GM12878 (cell line): ENCODE data around the gene MOV10L1. TPM values are rescaled to one million over a fixed set of nuclear protein-coding genes. Genes with fewer than 3 reads are reported as not detected.

ENCODE experiments used
- ATAC-seq: fragments of 200-7000 bp; cut with Tn5 transposase; 3 replicates; pipeline ENCODE4 v1.9.1; 2020; ENCODE audit warnings: mild to moderate bottlenecking, moderate library complexity
- BruUV-seq: library from RNA; stranded (reverse); fragments of 400-500 nt; replicated peaks from 2 replicates; lab custom pipeline; 2021; lab: Mats Ljungman, UMichigan
- CTCF ChIA-PET: fragments of 300-600 bp; sonication (Branson Sonifier 250); formaldehyde crosslinking; extraction: SDS; loops from one replicate; lab custom pipeline; 2021; ENCODE audit warnings: inconsistent platforms; lab: Yijun Ruan, JAX
- POLR2A ChIA-PET: fragments of 350-600 bp; formaldehyde crosslinking; extraction: SDS; loops from one replicate; lab custom pipeline; 2021; ENCODE audit warnings: inconsistent platforms; lab: Charles Lee
- RAD21 ChIA-PET: fragments of 300-600 bp; sonication (Branson Sonifier 250); formaldehyde crosslinking; loops from one replicate; lab custom pipeline; 2023; ENCODE audit warnings: antibody characterized with exemption; ENCODE audit not compliant: unreplicated experiment; lab: Charles Lee
- SMC1A ChIA-PET: fragments of 300-600 bp; sonication (Branson Sonifier 250); formaldehyde crosslinking; loops from one replicate; lab custom pipeline; 2023; ENCODE audit not compliant: unreplicated experiment, uncharacterized antibody; lab: Charles Lee
- DNase-seq: peaks from one replicate; pipeline ENCODE4 v3.0.0-alpha.2; 2011; ENCODE audit warnings: low read depth, low spot score
- FAIRE-seq: peaks from 3 replicates; lab custom pipeline; 2011; peaks lifted over from hg19 to GRCh38; lab: Jason Lieb, UNC
- H2AFZ ChIP-seq: 2 replicates; pipeline ENCODE4 v1.6.0; 2011; ENCODE audit warnings: low read depth, low read length, control low read depth; ENCODE audit not compliant: control insufficient read depth
- H3K27ac ChIP-seq: 2 replicates; pipeline ENCODE4 v1.5.1; 2011; ENCODE audit warnings: control low read depth; ENCODE audit not compliant: control insufficient read depth, insufficient read depth
- H3K27me3 ChIP-seq, 2 experiments: replicated peaks in 1 of 2; 2 replicates each; pipeline versions ENCODE4 v1.6.0 to v1.6.1; 2011; ENCODE audit warnings: low read length in 1 of 2; ENCODE audit not compliant: control insufficient read depth in 2 of 2, insufficient read depth in 2 of 2
- H3K36me3 ChIP-seq, 2 experiments: 2 replicates each; pipeline ENCODE4 v1.5.1; 2011; ENCODE audit warnings: low read length in 1 of 2; ENCODE audit not compliant: control insufficient read depth in 2 of 2, insufficient read depth in 2 of 2
- H3K4me1 ChIP-seq: 2 replicates; pipeline ENCODE4 v1.6.1; 2011; ENCODE audit warnings: mild to moderate bottlenecking, low read length, moderate library complexity, mixed read lengths; ENCODE audit not compliant: control insufficient read depth, insufficient read depth
- H3K4me2 ChIP-seq: 2 replicates; pipeline ENCODE4 v1.6.0; 2011; ENCODE audit warnings: control low read depth; ENCODE audit not compliant: control insufficient read depth, insufficient read depth
- H3K4me3 ChIP-seq: fragments of 200-600 bp; sonication (generic); 2 replicates; pipeline ENCODE4 v1.5.1; 2016
- H3K79me2 ChIP-seq: 2 replicates; pipeline ENCODE4 v1.6.0; 2011; ENCODE audit warnings: low read length; ENCODE audit not compliant: control insufficient read depth, insufficient read depth
- H3K9ac ChIP-seq: 2 replicates; pipeline ENCODE4 v1.8.0; 2011; ENCODE audit warnings: low read length, control low read depth, mixed read lengths; ENCODE audit not compliant: control insufficient read depth, insufficient read depth
- H3K9me3 ChIP-seq: replicated peaks from 3 replicates; pipeline ENCODE4 v1.5.1; 2011; ENCODE audit warnings: mild to moderate bottlenecking, low read length; ENCODE audit not compliant: control insufficient read depth, insufficient read depth
- H4K20me1 ChIP-seq: 2 replicates; pipeline ENCODE4 v1.6.0; 2011; ENCODE audit not compliant: control insufficient read depth, insufficient read depth
- BCL11A ChIP-seq: IDR thresholded peaks from 2 replicates; pipeline ENCODE4 v1.6.1; 2011; ENCODE audit warnings: low read depth, low read length
- CBX5 ChIP-seq: sonication (generic); IDR thresholded peaks from 2 replicates; pipeline ENCODE4 v1.6.1; 2016; ENCODE audit warnings: low read depth, moderate library complexity, mild to moderate bottlenecking, inconsistent platforms
- ELK1 ChIP-seq: IDR thresholded peaks from 2 replicates; pipeline ENCODE4 v1.6.1; 2012; ENCODE audit warnings: low read depth, low read length, improper control_type of control experiment
- HSF1 ChIP-seq: fragments of 150-350 bp; IDR thresholded peaks from 2 replicates; pipeline ENCODE4 v1.6.1; 2014; ENCODE audit warnings: mild to moderate bottlenecking, low read depth, low read length
- JUND ChIP-seq: IDR thresholded peaks from 2 replicates; pipeline ENCODE4 v1.6.1; 2012; ENCODE audit warnings: low read depth, mild to moderate bottlenecking, low read length, improper control_type of control experiment, moderate library complexity
- PML ChIP-seq: IDR thresholded peaks from 2 replicates; pipeline ENCODE4 v1.6.1; 2012; ENCODE audit warnings: low read length, inconsistent platforms
- WGBS: methylation state at CpG from one replicate; pipeline ENCODE4 v1.1.6; 2016; ENCODE audit warnings: low lambda C conversion rate; ENCODE audit not compliant: insufficient replicate concordance, insufficient coverage; ENCODE audit errors: missing lambda C conversion rate; 5-methylcytosine and 5-hydroxymethylcytosine counted together
- in situ Hi-C: fragments of 300-500 bp; cut with MboI; formaldehyde crosslinking; loops from 9 replicates; pipeline ENCODE4 v1.14.3; 2018; ENCODE audit warnings: mixed read lengths
- intact Hi-C: fragments of 100-400 bp; cut with micrococcal nuclease; formaldehyde crosslinking; loops from one replicate; pipeline ENCODE4 v1.14.2; 2022; ENCODE audit not compliant: unreplicated experiment
- polyA plus RNA-seq, 11 experiments: library from polyadenylated mRNA; depleted of rRNA in 4 of 11; unstranded in 6 of 11; stranded (reverse) in 5 of 11; fragments of >200 nt; fragmentation: Nextera tagmentation in 4 of 11; fragmentation: Illumina TruSeq in 1 of 11; extraction: Ambion mirVana in 4 of 11; extraction: Trizol in 1 of 11; gene quantifications; 1 replicate in 1 of 11; 2 replicates in 10 of 11; pipeline versions ENCODE4 v1.2.1 to v1.2.3, GENCODE V29; 2011 to 2016; ENCODE audit warnings: inconsistent platforms in 2 of 11, missing spikeins in 2 of 11, low read depth in 1 of 11
- total RNA-seq, 4 experiments: library from RNA; depleted of rRNA in 3 of 4; stranded (reverse); fragments of >200 nt in 3 of 4; fragmentation: Illumina TruSeq in 1 of 4; extraction: Trizol in 1 of 4; gene quantifications; 2 replicates each; pipeline versions ENCODE4 v1.2.1 to v1.2.3, GENCODE V29; 2013 to 2021

Gene MOV10L1
- total and polyA plus RNA-seq, 10 of the 15 experiments (the other 5 are each of a cell fraction or from before 2014, with no cell fraction given): 0.22 TPM; not detected in 9

- ChIA-PET SMC1A (no interaction called here), POLR2A (no interaction called here), RAD21 (no interaction called here), CTCF (interaction anchor here (1.0 kb wide), 1 partner anchor 23 kb away, joined by 3 read pairs; no protein-coding TSS in a partner anchor)
- no peaks in the 10 kb centered on the region for H3K79me2 ChIP-seq
- DNase-seq (no peak), FAIRE-seq (no peak), ATAC-seq (no peak)
- intact Hi-C loops: no loop called here
- TF ChIP-seq HSF1: no peak
- TF ChIP-seq BCL11A: no peak
- no peak for TF ChIP-seq PML
- no peak for TF ChIP-seq CBX5
- TF ChIP-seq JUND: no peak
- no peak for TF ChIP-seq ELK1
- peaks cover under 1 to 2% of the 10 kb centered on the region in 2 experiments; a peak in 3 of 4 replicates for H3K27me3 ChIP-seq
- 82% methylated on average over 6 of the region's 6 CpGs for WGBS
- H4K20me1 ChIP-seq: no peaks in the 10 kb centered on the region
- no TSS peak for BruUV-seq
- H3K4me1 ChIP-seq: peaks cover 6% of the 10 kb centered on the region
- H3K36me3 ChIP-seq: no peaks in the 10 kb centered on the region
- in situ Hi-C loops: no loop called here
- no peak overlapping the region for H3K9ac ChIP-seq
- H2AFZ ChIP-seq: no peak overlapping the region
- no peaks in the 10 kb centered on the region for H3K9me3 ChIP-seq
- no peak overlapping the region for H3K4me2 ChIP-seq
- no peak overlapping the region for H3K4me3 ChIP-seq
- H3K27ac ChIP-seq: no peak overlapping the region
Measured at GRCh38 chr22:50173983-50174355, 84.2 kb downstream of the MOV10L1 start.
